GM12873 (cell line): ENCODE results near the gene RAET1E.

ENCODE experiments used
- CTCF ChIP-seq: IDR thresholded peaks from 2 replicates; pipeline ENCODE4 v1.5.1; 2012; ENCODE audit warnings: low read depth, mild to moderate bottlenecking, moderate library complexity, low read length, control low read depth; ENCODE audit not compliant: insufficient read depth; ENCODE audit errors: missing control alignments

The RAET1E gene

GRCh38 chr6:149905911-149906371, 8.0 kb upstream of the RAET1E start:
- TF ChIP-seq CTCF, result no peak

- no peak for TF ChIP-seq CTCF
Measured at GRCh38 chr6:149905371-149905910, 7.5 kb upstream of the RAET1E start.

- TF ChIP-seq CTCF, result no peak
Measured at GRCh38 chr6:149904661-149905370, 6.9 kb upstream of the RAET1E start.

GRCh38 chr6:149903938-149904611, 6.2 kb upstream of the RAET1E start:
- peak; percentile 4 for TF ChIP-seq CTCF

GRCh38 chr6:149901444-149902140, 3.7 kb upstream of the RAET1E start:
- no peak for TF ChIP-seq CTCF

- TF ChIP-seq CTCF, result no peak
Measured at GRCh38 chr6:149900620-149901443, 2.9 kb upstream of the RAET1E start.
